ENCODE data around the gene SH3RF2. TPM values are rescaled to one million over a fixed set of nuclear protein-coding genes. Genes with fewer than 3 reads are reported as not detected.

SH3RF2 gene
- total and polyA plus RNA-seq, 4 donors: 1.0 to 10.5 (median 4.9) TPM

GRCh38 chr5:146091881-146092280 is 155.5 kb downstream of the SH3RF2 start:
- WGBS: 96% methylated on average over 3 of the region's 3 CpGs
- H3K27ac ChIP-seq (ENCODE audit: low read depth in 1 of 2, low read length in 2 of 2): no peak overlapping the region
- no peaks in the 10 kb centered on the region for H3K4me1 ChIP-seq (ENCODE audit: control insufficient read depth in 4 of 4, insufficient read depth in 4 of 4, low read length in 3 of 4)
- no peaks in the 10 kb centered on the region for H3K27me3 ChIP-seq (ENCODE audit: control insufficient read depth in 4 of 4, insufficient read depth in 4 of 4, low read length in 3 of 4)
- DNase-seq (ENCODE audit: low spot score): no peak
- no peak overlapping the region for H3K4me3 ChIP-seq (ENCODE audit: low read depth in 1 of 3, low read length in 3 of 3)
- no peaks in the 10 kb centered on the region for H3K36me3 ChIP-seq (ENCODE audit: control insufficient read depth in 4 of 4, insufficient read depth in 3 of 4, low read depth in 1 of 4, low read length in 3 of 4)
- H3K9me3 ChIP-seq (ENCODE audit: control insufficient read depth in 4 of 4, low read length in 3 of 4): no peaks in the 10 kb centered on the region
- no peak for TF ChIP-seq RXRA (IDR thresholded peaks at IDR 0.05)
- TF ChIP-seq CTCF (IDR thresholded peaks at IDR 0.05; ENCODE audit: low read depth, low read length, missing input control): no peak
- TF ChIP-seq HNF4G (IDR thresholded peaks at IDR 0.05): no peak
- TF ChIP-seq NR2F2 (IDR thresholded peaks at IDR 0.05): no peak
- TF ChIP-seq YY1 (IDR thresholded peaks at IDR 0.05): no peak
- no peak for TF ChIP-seq RAD21 (IDR thresholded peaks at IDR 0.05)
- no peak for TF ChIP-seq EGR1 (IDR thresholded peaks at IDR 0.05; ENCODE audit: low read depth in 2 of 2)
- TF ChIP-seq REST (IDR thresholded peaks at IDR 0.05): no peak
- no peak for TF ChIP-seq MAX (IDR thresholded peaks at IDR 0.05)
- no peak for TF ChIP-seq ZBTB33 (IDR thresholded peaks at IDR 0.05)
- TF ChIP-seq ATF3 (IDR thresholded peaks at IDR 0.05): no peak
- no peak for TF ChIP-seq TAF1 (conservative IDR thresholded peaks at IDR 0.05)
- no peak for TF ChIP-seq SP1 (IDR thresholded peaks at IDR 0.05)
- TF ChIP-seq HNF4A (conservative IDR thresholded peaks at IDR 0.05): no peak
- no peak for TF ChIP-seq GABPA (IDR thresholded peaks at IDR 0.05 in 1 of 2, conservative IDR thresholded peaks at IDR 0.05 in 1 of 2)
- TF ChIP-seq FOXA1 (IDR thresholded peaks at IDR 0.05): no peak
- TF ChIP-seq FOXA2 (IDR thresholded peaks at IDR 0.05): no peak
- TF ChIP-seq JUND (IDR thresholded peaks at IDR 0.05): no peak
- H3K9ac ChIP-seq (ENCODE audit: low read depth in 1 of 2, low read length in 2 of 2): no peak overlapping the region

Data from liver (tissue), 9 donors.